GM19099 (cell line): ENCODE measurements around the gene TGM2.
A peak's percentile ranks its signal among the peaks of the same experiment; 100 is the strongest.

Source experiments
- POLR2A ChIP-seq: IDR thresholded peaks from 3 replicates; pipeline ENCODE4 v1.6.1; 2011; ENCODE audit warnings: low read depth; ENCODE audit not compliant: insufficient read length; ENCODE audit errors: extremely low read depth

Gene TGM2

DNA sequence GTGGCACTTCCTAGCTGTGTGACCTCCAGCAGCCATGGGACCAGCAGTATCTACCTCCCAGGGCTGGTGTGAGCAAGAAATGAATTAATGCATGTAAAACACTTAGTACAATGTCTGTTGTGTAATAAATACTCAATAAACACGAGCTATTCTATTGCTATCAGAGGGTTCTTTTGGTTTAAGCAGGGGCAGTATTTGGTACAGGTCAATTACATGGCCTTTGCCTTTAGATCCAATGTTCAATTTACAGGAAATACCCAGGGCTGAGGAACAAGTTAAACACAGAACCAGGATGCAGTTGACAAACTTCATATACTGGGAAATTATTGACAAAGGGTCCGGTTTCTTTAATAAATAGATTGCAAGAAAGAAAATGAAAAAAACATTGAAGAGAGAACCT lies 2.9 kb downstream of the TGM2 start:
- TF ChIP-seq POLR2A, result no peak

DNA sequence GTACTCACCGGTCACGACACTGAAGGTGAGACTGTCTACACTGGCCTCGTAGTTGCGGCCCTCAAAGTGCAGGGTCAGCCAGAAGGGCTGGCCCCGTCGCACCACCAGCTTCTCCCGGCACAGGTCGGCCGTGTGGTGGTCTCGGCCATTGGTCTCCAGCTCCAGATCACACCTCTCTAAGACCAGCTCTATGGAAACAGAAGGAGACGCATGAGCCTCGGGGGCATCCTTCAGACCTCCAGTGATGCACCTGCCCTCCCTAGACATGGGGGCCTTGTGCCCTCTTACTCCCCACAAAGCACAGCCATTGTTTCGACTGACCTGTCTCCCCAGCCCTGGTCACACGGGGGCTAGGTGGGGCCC lies 3.7 kb downstream of the TGM2 start:
- no peak for TF ChIP-seq POLR2A

- TF ChIP-seq POLR2A, result no peak
Measured at GRCh38 chr20:38159957-38160756, 4.9 kb downstream of the TGM2 start.

DNA sequence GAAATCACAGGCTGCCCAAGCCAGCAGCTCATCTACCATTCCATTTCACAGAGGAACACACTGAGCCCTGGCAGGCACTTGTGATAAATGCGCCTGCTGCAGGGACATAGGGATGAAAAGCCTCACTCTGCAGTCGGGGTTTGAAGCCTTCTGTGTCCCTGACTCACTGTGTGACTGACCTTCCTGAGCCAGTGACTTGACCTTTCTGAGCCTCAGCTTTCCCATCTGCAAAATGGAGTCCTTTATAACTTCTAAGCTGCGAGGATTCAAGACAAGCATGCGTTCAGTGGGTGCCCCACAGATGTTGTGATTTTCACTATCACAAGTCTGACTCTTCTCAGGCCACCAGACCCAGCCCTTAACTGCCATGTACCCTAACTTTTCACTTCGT lies 5.5 kb downstream of the TGM2 start:
- TF ChIP-seq POLR2A, result no peak

GRCh38 chr20:38158701-38159351 lies 6.2 kb downstream of the TGM2 start:
- TF ChIP-seq POLR2A, result no peak

DNA sequence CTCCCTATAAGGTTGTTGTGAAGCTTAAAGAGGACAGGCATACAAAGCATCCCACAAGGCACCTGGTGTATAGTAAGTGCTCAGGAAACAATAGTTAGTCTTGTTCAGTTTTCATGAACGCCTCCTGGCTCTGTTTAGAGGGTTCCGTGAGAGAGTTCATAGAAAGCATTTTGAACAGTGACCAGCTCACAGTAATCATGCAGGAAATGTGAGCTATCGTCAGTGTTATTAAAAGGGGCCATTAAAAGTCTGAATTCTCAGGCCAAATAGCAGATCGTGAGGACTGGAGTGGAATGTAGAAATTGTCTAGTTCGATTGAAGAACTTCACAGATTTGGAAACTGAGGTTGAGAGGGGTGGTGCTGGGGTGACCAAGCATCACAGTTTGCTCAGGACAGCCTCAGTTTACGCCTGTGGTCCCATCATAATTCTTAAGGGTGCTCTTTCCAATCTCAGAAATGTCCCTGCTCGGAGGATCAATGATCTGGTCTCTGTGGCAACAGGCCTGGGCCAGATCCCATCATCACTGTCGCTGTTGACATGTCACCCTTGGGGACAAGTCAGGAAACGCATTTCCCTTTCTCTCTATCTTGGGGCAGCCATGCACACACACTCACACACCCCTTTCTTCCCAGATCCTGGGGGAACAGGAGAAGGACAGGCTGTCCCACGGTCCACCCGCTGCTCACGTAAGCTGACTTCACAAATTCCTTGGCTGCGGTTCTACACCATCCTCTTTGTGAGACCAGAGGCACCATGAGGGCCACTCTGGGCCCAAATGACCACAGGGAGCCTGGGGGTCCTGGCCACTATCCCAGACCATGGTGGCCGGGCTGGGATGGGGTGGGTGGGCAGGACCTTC lies 7.2 kb downstream of the TGM2 start:
- no peak for TF ChIP-seq POLR2A

DNA sequence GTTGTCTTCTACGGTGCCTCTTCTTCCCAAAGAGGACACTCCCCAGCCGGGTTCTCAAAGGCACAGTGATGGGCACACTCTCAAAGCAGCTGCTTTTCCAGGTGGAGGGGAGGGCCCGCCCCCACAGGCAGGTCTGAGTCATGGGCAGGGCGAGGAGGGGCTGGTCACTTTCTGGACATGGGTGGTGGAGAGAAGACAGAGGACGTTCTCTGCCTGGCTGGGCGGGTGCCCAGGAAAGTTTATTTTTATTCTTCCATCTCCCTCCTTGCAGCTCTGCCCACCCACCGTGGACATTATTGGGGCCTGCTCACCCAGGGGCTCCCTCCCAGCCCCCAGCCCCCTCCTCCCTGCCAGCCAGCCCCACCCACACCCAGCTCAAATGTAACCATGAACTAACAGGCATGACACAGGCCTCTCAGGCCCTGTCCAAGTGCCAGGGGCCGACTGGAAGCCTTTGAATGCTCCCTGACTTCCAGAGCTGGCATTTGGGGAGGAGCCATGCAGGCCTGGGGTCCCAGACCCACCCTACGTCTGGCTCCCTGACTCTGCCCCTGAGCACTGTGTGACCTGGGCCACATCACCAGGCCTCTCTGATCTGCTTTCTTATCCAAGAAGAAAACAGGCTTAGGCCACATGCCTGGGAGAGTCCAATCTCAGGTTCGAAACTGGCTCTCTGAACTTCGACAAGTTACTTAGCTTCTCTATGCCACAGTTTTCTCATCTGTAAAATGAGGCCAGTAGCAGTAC lies 8.0 kb downstream of the TGM2 start:
- TF ChIP-seq POLR2A, result no peak

- no peak for TF ChIP-seq POLR2A
Measured at GRCh38 chr20:38156280-38156679, 8.8 kb downstream of the TGM2 start.

- no peak for TF ChIP-seq POLR2A
Measured at GRCh38 chr20:38155811-38156210, 9.3 kb downstream of the TGM2 start.

DNA sequence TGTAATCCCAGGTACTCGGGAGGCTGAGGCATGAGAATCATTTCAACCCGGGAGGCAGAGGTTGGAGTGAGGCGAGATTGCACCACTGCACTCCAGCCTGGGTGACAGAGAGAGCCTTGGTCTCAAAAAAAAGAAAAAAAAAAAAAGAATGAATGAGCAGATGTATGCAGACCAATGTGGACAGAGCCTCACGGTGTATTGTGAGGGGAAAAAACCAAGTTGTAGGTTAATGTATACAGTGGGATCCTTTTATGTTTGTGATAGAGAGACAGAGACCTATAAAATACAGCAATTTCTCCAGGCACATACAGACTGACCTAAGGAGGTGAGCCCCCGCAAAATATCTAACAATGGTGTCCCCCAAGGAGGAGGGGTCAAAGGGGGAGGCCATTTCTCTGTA lies 11.7 kb downstream of the TGM2 start:
- no peak for TF ChIP-seq POLR2A

DNA sequence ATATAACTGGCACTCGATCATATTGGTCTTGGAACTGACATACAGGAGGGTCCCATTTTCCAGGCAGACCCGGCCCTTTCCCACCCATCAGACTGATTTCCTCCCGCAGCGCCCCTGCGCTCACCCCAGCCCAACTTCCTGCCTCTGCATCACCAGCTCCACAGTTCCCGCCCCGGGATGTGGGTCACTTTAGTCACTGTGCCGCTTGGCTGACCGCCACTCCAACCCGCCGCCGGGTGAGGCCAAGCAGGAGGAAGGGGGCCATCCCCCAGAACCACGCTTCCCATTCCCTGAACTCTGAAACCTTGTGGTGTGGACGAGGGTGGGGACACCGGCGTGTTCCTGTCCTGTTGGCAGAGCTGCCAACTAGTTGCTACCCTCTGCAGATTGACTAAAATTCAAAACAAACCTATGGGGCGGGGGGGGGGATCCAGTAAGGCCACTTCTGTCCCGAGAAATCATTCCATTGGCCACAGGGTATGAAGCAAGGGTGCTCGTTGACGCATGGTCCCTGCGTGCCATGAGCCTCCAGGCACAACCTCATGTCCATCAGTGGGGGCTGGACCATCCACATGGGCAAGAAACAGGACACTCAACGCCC lies 12.3 kb downstream of the TGM2 start:
- peak; percentile 36 for TF ChIP-seq POLR2A

- TF ChIP-seq POLR2A, result peak; percentile 45
Measured at GRCh38 chr20:38152175-38152620, 12.9 kb downstream of the TGM2 start.

DNA sequence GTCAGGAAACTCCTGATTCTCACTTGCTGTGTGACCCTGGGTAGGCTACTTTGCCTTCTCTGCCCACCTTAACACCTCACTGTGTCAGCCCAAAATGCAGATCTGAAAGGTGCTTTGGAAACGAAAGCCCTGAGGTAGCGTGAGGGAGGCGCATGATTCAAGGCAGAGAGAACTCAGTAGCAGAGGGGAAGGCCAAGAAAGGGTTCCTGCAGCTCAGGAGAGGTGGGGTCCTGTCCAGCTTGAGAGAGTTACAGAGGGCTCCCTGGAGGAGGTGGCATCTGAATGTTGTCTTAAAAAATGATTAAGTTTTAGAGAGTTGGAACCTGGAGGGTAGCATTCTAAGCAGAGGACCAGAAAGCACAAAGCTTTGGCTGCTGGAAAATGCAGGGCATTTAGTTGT lies 13.6 kb downstream of the TGM2 start:
- TF ChIP-seq POLR2A, result no peak

DNA sequence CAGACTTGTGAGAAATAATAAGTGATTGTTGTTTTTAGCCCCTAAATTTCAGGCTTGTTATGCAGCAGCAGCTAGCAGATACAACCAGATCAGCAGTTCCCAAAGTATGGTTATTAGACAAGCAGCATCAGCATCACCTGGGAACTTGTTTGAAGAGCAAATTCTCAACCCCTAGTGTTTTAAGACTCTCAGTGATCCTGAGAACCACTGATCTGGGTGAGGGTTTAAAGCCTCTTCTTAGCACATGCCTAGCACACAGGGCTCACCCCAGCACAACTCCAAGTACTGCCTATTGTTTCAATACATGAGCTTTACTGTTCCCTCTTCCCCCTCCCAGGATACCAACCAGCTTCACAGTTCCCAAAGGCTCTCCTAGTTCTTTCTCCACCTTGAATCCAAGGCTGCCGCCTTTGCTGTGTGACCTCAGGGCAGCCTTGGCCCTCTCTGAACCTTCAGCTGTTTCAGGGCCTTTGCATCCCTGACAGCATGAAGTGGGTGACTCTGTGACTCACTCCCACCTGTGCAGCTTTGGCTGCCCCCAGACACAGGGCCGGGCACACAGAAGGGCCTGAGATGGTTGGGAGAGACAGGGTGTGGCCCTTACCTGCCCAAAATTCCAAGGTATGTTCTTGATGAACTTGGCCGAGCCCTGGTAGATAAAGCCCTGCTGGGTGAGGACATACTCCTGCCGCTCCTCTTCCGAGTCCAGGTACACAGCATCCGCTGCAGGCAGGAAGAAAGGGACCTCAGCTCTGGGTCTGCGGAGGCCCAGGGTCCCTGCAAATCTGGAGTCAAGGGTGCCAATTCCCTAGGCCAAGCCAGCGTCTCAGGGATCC lies 14.5 kb downstream of the TGM2 start:
- no peak for TF ChIP-seq POLR2A
